ENCODE measurements around the gene IFNL4.
"Not testable (repeated sequence)": the region's sequence is repeated elsewhere in the genome, so short reads cannot be mapped to it uniquely, and the experiment has no call there.

Gene IFNL4

DNA sequence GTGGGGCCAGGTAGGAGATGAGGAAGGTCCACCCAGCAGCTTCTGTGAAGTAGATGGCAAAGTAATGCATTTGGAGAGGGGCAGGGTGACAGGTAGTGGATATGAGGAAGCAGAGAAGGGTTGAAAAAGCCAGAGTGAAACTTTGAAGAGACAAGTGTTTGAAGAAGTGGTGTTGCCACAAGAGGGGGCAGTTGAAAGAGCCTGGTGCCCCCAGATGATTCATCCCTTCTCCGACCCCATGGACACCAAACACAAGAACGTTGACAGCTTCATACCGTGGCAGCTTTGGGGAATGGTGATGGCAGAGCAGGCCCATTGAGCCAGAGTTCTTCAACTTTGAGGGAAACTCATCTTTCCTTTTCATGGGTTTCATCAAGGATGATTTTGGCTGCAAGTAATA, 23.7 kb downstream of the IFNL4 start:
- DNase-seq, result no peak

DNA sequence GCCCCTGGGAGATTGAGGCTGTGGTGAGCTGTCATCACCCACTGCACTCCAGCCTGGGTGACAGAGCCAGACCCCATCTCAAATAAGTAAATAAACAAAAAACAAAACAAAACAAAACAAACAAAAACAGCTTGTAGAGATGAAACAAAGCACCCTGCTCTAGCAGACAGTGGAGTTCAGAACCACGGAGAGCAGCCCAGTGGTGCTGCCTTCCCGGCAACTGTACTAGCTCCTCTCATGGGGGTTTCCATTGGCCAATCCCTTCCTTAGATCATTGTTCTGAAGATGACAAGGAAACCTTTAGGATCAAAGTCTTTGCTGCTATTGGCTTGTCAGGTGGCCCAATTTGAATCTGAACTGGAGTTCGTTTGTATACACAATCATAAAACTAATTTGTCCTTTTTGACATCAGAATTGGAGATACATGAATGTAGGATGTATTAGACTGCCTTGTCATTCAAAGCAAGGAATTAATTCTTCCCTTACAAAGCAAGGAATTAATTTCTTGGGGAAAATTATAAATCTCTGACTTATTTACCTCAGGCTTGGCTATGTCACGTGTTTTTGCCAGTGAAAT, 24.9 kb downstream of the IFNL4 start:
- DNase-seq, result no peak

DNA sequence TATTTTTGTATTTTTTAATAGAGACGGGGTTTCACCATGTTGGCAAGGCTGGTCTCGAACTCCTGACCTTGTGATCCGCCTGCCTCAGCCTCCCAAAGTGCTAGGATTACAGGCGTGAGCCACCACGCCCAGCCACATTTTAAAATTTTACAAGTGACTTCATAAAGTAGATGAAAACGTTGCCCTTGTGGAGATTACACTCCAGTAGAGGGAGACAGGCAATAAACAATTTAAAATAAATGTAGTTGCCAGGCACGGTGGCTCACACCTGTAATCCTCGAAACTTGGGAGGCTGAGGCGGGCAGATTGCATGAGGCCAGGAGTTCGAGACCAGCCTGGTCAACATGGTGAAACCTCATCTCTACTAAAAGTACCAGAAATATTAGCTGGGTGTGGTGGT, 29.5 kb downstream of the IFNL4 start:
- not testable (repeated sequence) for DNase-seq

DNA sequence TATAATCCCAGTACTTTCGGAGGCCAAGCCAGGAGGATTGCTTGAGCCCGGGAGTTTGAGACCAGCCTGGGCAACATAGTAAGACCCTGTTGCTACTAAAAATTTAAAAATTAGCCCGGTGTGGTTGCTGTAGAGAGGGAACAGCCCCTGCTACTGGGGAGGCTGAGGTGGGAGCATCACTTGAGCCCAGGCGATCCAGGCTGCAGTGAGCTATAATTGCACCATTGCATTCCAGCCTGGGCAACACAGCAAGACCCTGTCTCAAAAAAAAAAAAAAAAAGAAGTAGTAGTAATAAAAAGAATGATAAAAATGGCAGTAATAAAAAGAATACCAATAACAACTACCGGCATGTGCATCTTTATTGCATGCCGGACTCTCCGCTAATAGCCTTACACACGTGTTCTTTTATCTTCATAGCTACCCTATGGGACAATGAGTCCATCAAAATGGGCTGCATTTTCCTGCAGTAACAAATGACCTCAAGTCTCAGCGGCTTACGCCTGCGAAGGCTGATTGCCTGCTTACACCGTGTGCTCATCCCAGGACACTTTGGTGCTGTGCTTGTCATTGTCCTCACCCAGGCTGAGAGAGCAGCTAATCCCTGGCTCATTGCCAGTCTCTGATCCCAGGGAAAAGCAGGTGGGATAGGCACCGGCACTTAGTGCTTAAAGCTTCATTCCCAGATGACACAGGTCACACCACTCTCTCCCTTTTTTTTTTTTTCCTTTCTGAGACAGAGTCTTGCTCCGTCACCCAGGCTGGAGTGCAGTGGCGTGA, 30.2 kb downstream of the IFNL4 start:
- DNase-seq, result no peak

DNA sequence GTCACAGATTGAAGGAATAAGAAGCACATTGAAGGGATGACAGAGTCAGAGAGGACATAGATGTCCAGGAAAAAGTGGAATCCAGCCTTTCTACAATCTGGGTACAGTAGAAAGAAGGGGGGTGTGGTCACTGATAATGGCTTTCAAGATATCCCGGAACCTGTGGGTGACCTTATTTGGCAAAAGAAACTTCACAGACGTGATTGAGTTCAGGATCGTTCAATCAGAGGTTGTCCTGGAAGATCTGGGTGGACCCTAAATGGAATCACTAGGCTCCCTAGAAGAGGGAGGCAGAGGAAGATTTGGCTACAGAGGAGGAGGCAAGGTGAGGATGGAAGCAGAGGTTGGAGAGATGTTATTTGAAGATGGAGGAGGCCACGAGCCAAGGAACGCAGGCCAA, 31.6 kb downstream of the IFNL4 start:
- no peak for DNase-seq

DNA sequence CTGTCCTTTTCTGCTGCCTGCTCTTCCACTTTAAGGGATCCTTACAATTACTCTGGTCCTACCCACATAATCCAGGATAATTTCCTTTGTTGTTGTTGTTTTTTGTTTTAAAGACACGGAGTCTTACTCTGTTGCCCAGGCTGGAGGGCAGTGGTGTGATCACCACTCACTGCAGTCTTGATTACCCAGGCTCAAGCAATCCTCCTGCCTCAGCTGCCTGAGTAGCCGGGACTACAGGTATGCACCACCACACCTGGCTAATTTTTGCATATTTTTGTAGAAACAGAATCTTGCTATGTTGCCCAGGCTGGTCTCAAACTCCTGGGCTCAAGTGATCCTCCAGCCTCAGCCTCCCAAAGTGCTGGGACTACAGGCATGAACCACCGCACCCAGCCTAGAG, 33.3 kb downstream of the IFNL4 start:
- DNase-seq, result not testable (repeated sequence)

DNA sequence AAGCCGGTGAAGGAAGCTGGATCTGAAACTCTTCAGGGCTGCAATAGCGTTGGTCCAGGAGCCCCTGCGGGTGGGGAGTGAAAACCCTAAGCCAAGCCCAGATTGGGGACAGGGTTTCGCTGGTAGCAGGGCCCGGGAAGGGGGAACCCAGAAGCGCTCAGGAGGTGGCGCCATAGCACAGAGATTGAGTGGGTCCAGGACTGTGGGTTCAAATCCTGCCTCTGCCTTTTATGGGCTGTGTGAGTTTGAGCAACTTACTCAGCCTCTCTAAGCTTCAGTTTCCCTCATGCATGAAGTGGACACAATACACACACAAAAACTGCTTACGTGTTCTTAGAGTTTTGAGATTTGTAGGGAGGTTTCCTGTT, 36.3 kb downstream of the IFNL4 start:
- peak in 1 of 51 donors; percentile 2 for DNase-seq

DNA sequence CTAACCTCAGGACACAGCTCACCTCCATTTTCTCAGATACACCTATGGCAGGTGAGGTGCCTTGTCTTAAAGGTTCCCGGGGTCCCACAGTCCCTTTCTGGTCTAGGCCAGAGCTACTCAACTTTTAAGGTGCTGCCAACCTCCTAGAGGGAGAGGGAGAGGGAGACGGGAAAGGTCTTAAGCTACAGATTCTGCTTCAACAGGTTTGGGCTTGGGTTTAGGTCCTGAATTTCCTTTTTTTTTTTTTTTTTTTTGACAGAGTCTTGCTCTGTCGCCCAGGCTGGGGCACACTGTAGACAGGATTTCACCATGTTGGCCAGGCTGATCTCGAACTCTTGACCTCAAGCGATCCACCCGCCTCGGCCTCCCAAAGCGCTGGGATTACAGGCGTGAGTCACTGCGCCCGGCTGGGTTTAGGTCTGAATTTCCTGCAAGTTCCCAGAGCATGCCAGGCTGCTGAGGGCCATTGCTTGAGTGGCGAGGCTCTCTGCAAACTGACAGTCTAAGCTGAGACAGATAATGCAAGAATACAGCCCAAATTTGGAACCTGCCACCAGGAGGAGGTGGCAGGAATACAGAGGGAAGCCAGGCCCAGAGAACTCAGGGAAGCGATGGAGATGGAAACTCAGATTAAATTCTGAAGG, 36.8 kb downstream of the IFNL4 start:
- DNase-seq, result no peak

DNA sequence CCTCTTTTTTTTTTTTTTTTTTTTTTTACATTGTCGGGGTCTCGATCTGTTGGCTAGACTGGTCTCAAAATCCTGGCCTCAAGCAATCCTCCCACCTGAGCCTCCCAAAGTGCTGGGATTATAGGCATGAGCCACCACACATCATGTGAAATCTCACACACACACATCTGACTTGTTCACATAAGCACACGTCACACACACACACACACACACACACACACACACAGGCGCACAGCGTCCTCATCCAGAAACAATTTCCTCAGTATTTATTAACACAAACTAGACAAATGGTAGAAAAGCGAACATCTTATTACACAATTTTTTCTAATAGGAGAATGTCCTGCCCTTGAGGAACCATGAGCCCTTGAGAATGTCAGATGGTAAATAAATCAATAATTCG, 39.5 kb downstream of the IFNL4 start:
- DNase-seq, result no peak

DNA sequence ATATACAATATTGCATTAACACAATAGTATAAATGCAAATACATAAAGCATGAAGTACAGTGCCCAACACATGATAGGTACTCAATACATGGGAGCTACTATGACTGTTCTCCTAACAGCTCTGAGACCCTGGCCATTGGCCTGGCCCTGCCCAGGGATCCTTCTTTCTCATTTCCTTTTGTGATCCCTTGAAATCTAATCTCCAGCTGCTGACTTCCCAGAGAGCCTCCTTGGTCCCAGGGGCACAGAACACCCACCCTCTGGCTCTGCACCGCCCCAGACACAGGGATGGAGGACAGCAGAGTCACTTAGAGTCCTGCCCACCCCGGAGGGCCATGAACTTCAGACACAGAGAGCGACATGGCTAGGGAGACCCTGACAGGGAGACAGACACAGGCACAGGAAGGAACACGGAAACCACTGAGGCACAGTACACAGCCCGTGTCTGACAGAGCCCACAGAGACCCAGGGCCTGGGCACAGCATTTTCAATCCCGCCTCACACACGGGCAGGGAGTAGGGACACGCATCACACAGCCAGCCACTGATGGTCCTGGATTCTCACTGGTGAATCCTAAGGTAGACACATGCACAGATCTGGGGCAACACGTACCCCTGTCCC, 40.4 kb downstream of the IFNL4 start:
- DNase-seq, result no peak

DNA sequence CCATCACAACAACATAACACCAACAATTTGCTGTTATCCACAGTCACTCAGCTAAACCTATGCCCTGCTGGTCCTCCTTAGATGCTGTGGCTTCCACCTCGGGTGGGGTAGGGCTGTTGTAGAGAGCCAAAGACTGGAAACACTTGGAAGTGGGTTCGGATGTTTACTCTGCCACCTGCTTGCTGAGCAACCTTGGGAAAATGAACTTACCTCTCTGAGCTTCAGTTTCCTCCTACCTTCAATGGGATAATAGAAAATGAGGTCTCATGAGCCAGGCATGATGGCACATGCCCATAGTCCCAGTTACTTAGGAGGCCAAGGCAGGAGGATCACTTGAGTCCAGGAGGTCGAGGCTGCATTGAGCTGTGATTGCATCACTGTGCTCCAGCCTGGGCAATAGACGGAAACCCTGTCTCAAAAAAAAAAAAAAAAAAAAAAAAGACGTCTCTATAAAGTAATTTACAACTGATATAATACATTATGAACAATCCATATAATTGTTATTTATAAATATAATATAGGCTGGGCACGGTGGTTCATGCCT, 41.3 kb downstream of the IFNL4 start:
- no peak for DNase-seq

DNA sequence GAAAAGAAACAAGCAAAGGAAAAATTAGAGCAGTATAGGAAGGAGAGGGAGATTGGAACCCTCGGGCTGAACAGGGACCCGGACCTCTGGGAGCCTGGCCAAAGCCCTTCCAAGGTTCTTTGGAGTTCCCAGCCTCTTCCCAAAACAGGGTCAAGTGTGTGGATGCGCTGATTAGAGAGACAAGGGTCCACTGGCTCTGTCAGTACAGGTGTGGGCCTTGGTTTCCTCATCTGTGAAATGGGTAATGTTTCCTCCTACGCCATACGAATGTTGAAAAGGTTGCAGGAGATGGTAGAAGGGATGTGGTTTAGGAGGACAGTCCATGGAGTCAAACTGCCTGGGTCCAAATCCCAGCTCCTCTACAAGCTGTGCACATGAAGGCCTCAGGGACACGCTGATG, 42.5 kb downstream of the IFNL4 start:
- DNase-seq, result no peak

DNA sequence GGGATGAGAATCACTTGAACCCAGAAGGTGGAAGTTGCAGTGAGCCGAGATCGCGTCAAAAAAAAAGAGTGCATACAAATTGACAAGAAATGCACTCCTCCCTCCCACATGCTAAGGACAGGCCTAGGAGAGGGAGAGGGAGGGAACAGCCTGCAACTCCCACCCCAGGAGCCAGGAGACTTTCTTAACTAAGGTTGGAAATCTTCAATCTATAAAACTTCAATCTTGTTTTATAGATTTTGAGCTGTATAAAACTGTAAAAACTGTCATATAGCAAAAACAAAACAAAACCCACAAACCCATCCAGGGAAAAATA, 43.2 kb downstream of the IFNL4 start:
- no peak for DNase-seq

DNA sequence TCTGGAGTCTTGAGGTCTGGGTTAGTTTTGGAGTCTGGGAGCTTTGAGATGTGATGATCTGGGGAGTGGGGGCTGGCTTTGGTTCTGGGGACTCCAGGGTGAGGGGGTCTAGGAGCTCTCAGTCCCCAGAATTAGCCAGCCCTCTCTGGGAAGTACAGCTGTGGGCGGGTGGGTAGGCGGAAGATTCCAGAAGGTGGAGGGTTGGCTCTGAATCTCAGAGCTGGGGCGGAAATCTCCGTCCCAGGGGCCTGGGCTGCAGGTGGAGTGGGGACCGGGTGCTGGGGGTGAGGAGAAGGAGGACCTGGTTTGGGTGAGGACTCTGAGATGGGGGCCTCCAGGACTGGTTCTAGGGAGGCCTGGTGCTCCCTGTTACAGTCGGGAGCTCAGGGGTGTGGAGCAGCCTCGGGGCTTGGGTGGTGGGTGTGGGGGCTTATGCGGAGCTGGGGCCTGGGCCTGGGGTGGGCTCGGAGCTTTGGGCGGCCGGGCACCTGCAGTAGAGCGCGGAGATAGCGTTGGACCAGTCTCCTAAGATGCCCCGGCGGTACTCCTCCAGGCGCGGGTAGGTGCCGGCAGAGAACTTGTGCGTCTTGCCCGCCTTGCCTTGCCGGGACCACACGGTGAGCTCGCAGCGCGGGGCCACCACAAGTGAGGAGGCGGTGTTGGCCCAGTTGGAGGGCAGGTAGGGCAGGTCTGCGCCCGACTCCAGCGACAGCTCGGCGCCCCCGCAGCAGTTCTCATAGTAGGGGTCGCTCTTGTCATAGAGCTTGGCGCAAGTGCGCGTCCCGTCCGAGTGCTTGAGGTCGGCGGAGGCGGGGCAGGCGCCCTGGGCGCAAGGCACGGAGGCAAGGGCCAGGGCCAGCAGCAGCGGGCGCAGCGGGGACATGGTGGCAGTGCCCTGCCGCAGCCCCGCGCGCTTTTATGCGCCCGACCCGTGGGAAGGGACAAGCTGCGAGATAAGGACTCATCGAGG, 45.0 kb downstream of the IFNL4 start, which contains the start of gene SYCN:
Gene SYCN, minus strand, starts transcription at position 892 of the 970 bp plus-strand sequence. Its CDS starts 9 bp downstream, at position 883.
- DNase-seq, result no peak

DNA sequence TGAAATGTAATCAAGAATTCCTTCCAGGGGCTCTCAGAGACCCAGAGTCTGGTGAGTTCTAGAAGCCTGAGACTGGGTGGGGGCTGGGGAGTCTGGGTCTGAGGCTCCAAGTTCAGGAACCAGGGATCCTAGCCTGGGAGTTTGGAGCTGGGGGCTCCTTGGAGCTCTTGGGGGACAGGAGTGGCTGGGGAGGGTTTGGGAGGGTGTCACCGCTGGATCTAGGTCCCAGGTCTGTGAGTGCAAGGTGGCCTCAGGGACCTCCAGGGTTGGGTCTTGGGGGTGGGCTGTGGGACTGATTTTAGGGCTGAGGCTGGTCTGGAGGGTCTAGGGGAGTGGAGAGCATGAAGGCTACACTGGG, 45.7 kb downstream of the IFNL4 start:
- no peak for DNase-seq

DNA sequence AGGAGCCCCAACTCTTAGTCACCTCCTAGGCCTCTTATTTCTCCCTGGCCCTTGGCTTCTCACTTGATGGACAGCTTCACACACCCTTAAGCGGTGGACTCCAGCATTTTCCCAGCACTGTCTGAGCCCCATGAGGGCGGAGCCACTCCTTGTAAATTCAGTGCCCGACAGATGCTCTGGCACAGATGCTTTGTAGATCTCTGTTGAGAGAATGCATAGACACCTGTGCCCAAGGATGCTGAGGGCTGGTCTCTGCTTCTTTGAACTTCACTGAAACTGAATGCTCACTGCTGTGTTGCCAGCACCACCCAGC, 47.9 kb downstream of the IFNL4 start:
- DNase-seq, result no peak

DNA sequence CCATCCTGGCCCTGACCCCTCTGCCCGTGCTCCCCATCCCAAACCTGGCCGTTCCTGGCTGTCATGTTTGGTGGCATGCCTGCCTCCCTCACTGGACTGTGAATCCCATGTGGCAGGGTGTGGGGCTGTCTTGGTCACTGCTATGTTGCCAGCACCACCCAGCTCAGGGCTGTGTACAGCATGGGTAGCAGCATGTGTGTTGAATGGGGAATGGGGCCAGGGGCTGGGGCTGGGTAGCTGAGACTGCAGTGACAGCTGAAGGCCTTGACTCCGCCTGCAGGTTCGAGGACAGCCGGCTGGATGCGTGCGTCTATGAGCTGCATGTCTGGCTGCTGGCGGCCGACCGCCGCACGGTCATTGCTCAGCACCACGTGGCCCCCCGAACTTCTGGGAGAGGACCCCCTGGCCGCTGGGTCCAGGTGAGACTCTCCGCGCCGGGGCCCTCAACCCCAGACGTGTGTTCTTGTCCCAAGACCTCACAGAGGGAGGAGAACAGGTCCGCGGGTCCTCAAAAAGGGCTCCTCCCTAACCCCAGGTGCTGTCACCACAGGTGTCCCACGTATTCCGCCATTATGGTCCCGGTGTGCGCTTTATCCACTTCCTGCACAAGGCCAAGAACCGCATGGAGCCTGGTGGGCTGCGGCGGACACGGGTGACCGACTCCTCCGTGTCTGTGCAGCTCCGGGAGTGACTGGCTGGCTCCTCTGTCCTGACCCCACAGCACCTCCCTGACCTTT, 48.4 kb downstream of the IFNL4 start:
- DNase-seq, result no peak

DNA sequence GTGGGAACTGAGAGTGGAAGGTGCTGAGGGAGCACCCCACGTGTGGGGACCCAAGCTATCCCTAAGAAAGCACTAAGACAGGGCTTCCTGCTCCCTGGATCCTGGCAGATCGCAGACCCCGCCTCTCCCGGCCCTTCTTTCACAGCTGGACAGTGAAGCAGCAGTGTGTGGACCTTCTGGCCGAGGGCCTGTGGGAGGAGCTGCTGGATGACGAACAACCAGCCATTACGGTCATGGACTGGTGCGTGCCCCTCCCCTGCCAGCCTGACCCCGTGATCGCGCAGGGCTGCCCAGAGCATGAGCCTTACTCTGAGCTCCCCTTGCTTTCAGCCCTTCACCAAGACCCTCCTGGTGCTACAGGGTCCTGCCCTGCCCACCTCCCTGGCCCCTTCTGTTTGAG, 49.6 kb downstream of the IFNL4 start:
- peak in 34 of 51 donors; percentile 2 to 73 (median 29) for DNase-seq

DNA sequence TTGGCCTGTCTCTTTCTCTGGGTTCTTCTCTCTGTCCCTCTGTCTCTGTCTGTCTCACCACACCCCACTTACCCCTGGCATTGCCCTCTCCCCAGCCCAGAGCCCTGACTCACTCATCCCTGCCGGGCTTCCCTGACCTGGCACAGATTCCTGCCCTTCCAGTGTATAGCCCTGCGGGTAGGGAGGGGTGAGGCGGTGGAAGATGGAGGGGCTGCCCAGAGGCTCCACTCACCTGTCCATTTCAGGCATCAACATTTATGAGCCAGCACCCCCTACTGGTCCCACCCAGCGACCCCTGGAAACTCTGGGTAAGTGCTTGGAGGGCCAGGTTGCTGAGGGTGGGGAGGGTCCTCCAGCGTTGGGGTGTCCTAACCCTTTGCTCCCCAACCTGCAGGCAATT, 50.8 kb downstream of the IFNL4 start:
- DNase-seq, result no peak

DNA sequence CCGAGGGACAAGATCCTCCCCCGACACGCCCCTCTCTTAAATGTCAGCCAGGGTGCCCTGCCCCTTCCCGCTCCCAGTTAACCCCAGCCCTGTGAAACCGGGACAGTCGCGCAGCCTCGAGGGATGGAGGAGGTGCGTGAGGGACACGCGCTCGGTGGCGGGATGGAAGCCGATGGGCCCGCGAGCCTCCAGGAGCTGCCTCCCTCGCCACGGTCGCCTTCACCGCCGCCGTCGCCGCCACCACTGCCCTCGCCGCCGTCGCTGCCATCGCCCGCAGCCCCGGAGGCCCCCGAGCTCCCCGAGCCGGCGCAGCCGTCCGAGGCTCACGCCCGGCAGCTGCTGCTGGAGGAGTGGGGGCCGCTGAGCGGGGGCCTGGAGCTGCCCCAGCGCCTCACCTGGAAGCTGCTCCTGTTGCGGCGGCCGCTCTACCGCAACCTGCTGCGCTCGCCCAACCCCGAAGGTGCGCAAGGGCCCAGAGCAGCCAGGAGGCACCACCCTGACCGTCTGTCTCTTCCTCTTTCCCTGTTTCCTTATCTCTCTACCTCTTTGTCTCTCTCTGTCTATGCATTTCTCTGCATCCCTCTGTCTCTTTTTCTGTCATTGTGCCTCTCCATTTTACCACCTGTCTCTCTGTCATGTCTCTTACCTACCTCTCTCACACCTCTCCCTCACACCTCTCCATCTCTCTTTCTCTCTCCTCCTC, 51.6 kb downstream of the IFNL4 start, which contains the start of gene NCCRP1:
Gene NCCRP1, plus strand, starts transcription at position 105 of the 703 bp plus-strand sequence. Its CDS starts 19 bp downstream, at position 124.
- DNase-seq, result no peak
